K562 (cell line): ENCODE data around the gene AIFM3. TPM values are rescaled to one million over a fixed set of nuclear protein-coding genes. Genes with fewer than 3 reads are reported as not detected.

Source experiments
- ARHGAP35 ChIP-seq: fragments of 450-650 bp; IDR thresholded peaks from 2 replicates; pipeline ENCODE4 v1.6.1; 2018; ENCODE audit not compliant: partially characterized antibody
- DDX20 ChIP-seq: fragments of 450-650 bp; IDR thresholded peaks from 2 replicates; pipeline ENCODE4 v1.6.1; 2016; ENCODE audit warnings: missing genetic modification characterization, low read depth, mild to moderate bottlenecking, missing compliant biosample characterization, moderate library complexity
- FOXJ3 ChIP-seq: sonication (generic); formaldehyde crosslinking; IDR thresholded peaks from 2 replicates; pipeline ENCODE4 v1.4.0; 2020; ENCODE audit warnings: mild to moderate bottlenecking, missing genetic modification reagents
- KAT8 ChIP-seq: fragments of 450-650 bp; IDR thresholded peaks from 2 replicates; pipeline ENCODE4 v1.6.1; 2016; ENCODE audit warnings: low read depth, mild to moderate bottlenecking
- KLF1 ChIP-seq: fragments of 450-650 bp; IDR thresholded peaks from 2 replicates; pipeline ENCODE4 v1.6.1; 2016; ENCODE audit warnings: missing genetic modification characterization, missing compliant biosample characterization
- MTA3 ChIP-seq: fragments of 450-650 bp; formaldehyde crosslinking; IDR thresholded peaks from 2 replicates; pipeline ENCODE4 v1.6.1; 2017; ENCODE audit warnings: mild to moderate bottlenecking, borderline replicate concordance
- NEUROD1 ChIP-seq: fragments of 150-350 bp; IDR thresholded peaks from 2 replicates; pipeline ENCODE4 v1.6.1; 2014; ENCODE audit warnings: borderline replicate concordance, low read length, low read depth; ENCODE audit not compliant: partially characterized antibody
- RAD51 ChIP-seq: fragments of 450-650 bp; IDR thresholded peaks from 2 replicates; pipeline ENCODE4 v1.7.1; 2016; ENCODE audit warnings: low read depth, mild to moderate bottlenecking, borderline replicate concordance
- SMARCA4 ChIP-seq: fragments of 450-650 bp; IDR thresholded peaks from 2 replicates; pipeline ENCODE4 v1.6.1; 2016
- TGIF2 ChIP-seq: sonication (generic); formaldehyde crosslinking; IDR thresholded peaks from 2 replicates; pipeline ENCODE4 v1.8.1; 2022; ENCODE audit warnings: mild to moderate bottlenecking, missing genetic modification reagents, moderate library complexity
- ZNF23 ChIP-seq: fragments of 250-450 bp; sonication (Bioruptor Pico); IDR thresholded peaks from 2 replicates; pipeline ENCODE4 v1.4.0; 2020; ENCODE audit warnings: mild to moderate bottlenecking
- polyA plus RNA-seq, 8 experiments: library from polyadenylated mRNA; depleted of rRNA in 4 of 8; stranded (reverse) in 5 of 8; unstranded in 3 of 8; fragments of >200 nt; fragmentation: Nextera tagmentation in 2 of 8; fragmentation: Illumina TruSeq in 1 of 8; extraction: Ambion mirVana in 2 of 8; extraction: Trizol in 1 of 8; gene quantifications; 2 replicates each; pipeline versions ENCODE4 v1.2.1 to v1.2.3, GENCODE V29; 2011 to 2014; ENCODE audit warnings: inconsistent platforms in 1 of 8, missing spikeins in 1 of 8
- total RNA-seq, 7 experiments: library from RNA; depleted of rRNA in 6 of 7; stranded (reverse); fragments of >200 nt in 6 of 7; fragmentation: Illumina TruSeq in 2 of 7; extraction: Trizol in 2 of 7; gene quantifications; 2 replicates each; pipeline versions ENCODE4 v1.2.1 to v1.2.3, GENCODE V29; 2011 to 2021; ENCODE audit warnings: low replicate concordance in 1 of 7
- TF ChIP-seq, protein P1 (sequence below): IDR thresholded peaks from 2 replicates; pipeline ENCODE4 v1.6.1; 2016; ENCODE audit warnings: missing genetic modification characterization, missing compliant biosample characterization
- TF ChIP-seq, protein P2 (sequence below), 2 experiments: fragments of 450-650 bp in 1 of 2; sonication (generic) in 1 of 2; formaldehyde crosslinking; conservative IDR thresholded peaks; 2 replicates each; pipeline versions ENCODE4 v1.4.0 to v1.8.1; 2020 to 2022; ENCODE audit warnings: mild to moderate bottlenecking in 1 of 2, missing genetic modification reagents in 1 of 2
- TF ChIP-seq, protein P3 (sequence below): fragments of 250-450 bp; sonication (Bioruptor Pico); IDR thresholded peaks from 2 replicates; pipeline ENCODE4 v1.5.0; 2021
- TF ChIP-seq, protein P4 (sequence below): sonication (generic); formaldehyde crosslinking; IDR thresholded peaks from 2 replicates; pipeline ENCODE4 v1.5.0; 2020; ENCODE audit warnings: missing genetic modification reagents
- TF ChIP-seq, protein P5 (sequence below): sonication (generic); formaldehyde crosslinking; IDR thresholded peaks from 2 replicates; pipeline ENCODE4 v1.8.0; 2022; ENCODE audit warnings: mild to moderate bottlenecking, missing genetic modification reagents
- TF ChIP-seq, protein P6 (sequence below): fragments of 450-650 bp; formaldehyde crosslinking; IDR thresholded peaks from 2 replicates; pipeline ENCODE4 v1.4.0; 2020; ENCODE audit warnings: mild to moderate bottlenecking, moderate library complexity
- TF ChIP-seq, protein P7 (sequence below): fragments of 450-650 bp; IDR thresholded peaks from 2 replicates; pipeline ENCODE4 v1.6.1; 2016; ENCODE audit warnings: antibody characterized with exemption

AIFM3 gene
- total and polyA plus RNA-seq, 9 of the 15 experiments (the other 6 are each of a cell fraction or from before 2014, with no cell fraction given), result 0.03 to 0.20 (median 0.07) TPM; not detected in 1

DNA sequence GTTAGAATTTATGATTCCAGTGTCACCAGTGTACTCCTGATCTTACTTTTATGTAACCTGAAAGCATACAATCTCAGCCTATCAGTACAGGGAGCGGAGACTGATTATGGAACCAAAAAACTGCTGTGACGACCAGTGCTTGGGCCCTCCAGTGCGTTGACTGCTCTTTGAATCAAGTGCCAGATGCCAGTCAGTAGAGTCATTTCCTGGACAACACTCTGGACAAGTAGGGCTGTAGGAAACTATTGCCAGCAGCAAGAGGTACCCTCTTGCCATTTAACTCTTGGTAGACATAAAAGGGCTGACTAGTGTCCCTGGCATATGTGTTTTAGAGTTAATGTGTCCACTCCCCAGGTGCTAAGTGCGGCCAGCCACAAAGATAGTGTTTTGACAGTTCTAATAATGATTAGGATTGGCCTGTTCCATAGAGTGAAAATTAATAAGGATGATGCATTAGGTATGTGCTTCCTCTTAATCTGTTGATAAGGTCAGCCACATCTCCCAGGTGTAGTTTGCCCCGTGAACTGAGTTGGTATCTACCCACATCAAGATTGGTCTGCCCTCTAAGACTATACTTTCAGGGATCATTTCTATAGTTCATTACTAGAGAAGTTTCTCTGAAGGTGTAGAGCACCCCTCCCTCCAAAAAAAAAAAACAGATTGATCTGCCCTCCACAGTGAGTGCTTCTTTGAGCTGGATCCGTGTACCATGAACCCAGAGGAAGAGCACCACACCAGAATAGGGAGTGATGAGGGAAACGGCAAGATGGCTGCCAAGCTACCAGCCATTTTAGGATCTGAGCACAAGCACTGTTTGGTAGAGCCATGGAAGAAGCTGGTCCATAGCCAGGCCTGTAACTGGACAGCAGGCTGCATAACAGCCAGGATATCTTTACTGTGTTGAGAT lies 20.7 kb upstream of the AIFM3 start (continued):
- TF ChIP-seq KLF1 (tag) (0 out of 2 replicates have a peak, but pooled peaks have one; percentile 14), RAD51 (no peak), NEUROD1 (no peak), ZNF23 (no peak), KAT8 (peak; percentile 87), SMARCA4 (no peak), MTA3 (no peak), TGIF2 (CRISPR knock-in tag) (no peak), ARHGAP35 (no peak), FOXJ3 (no peak), DDX20 (no peak)
- TF ChIP-seq, protein P1, sequence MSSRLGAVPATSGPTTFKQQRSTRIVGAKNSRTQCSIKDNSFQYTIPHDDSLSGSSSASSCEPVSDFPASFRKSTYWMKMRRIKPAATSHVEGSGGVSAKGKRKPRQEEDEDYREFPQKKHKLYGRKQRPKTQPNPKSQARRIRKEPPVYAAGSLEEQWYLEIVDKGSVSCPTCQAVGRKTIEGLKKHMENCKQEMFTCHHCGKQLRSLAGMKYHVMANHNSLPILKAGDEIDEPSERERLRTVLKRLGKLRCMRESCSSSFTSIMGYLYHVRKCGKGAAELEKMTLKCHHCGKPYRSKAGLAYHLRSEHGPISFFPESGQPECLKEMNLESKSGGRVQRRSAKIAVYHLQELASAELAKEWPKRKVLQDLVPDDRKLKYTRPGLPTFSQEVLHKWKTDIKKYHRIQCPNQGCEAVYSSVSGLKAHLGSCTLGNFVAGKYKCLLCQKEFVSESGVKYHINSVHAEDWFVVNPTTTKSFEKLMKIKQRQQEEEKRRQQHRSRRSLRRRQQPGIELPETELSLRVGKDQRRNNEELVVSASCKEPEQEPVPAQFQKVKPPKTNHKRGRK, result no peak
- TF ChIP-seq, protein P2, sequence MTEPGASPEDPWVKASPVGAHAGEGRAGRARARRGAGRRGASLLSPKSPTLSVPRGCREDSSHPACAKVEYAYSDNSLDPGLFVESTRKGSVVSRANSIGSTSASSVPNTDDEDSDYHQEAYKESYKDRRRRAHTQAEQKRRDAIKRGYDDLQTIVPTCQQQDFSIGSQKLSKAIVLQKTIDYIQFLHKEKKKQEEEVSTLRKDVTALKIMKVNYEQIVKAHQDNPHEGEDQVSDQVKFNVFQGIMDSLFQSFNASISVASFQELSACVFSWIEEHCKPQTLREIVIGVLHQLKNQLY (CRISPR knock-in tag; conservative IDR thresholded peaks at IDR 0.05), result no peak; a peak in 1 of 4 replicates
- TF ChIP-seq, protein P3, sequence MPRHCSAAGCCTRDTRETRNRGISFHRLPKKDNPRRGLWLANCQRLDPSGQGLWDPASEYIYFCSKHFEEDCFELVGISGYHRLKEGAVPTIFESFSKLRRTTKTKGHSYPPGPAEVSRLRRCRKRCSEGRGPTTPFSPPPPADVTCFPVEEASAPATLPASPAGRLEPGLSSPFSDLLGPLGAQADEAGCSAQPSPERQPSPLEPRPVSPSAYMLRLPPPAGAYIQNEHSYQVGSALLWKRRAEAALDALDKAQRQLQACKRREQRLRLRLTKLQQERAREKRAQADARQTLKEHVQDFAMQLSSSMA (CRISPR knock-in tag), result no peak
- TF ChIP-seq, protein P4, sequence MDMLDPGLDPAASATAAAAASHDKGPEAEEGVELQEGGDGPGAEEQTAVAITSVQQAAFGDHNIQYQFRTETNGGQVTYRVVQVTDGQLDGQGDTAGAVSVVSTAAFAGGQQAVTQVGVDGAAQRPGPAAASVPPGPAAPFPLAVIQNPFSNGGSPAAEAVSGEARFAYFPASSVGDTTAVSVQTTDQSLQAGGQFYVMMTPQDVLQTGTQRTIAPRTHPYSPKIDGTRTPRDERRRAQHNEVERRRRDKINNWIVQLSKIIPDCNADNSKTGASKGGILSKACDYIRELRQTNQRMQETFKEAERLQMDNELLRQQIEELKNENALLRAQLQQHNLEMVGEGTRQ (CRISPR knock-in tag), result no peak
- TF ChIP-seq, protein P5, sequence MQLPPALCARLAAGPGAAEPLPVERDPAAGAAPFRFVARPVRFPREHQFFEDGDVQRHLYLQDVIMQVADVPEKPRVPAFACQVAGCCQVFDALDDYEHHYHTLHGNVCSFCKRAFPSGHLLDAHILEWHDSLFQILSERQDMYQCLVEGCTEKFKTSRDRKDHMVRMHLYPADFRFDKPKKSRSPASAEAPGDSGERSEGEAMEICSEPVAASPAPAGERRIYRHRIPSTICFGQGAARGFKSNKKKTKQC (CRISPR knock-in tag), result no peak
- TF ChIP-seq, protein P6, sequence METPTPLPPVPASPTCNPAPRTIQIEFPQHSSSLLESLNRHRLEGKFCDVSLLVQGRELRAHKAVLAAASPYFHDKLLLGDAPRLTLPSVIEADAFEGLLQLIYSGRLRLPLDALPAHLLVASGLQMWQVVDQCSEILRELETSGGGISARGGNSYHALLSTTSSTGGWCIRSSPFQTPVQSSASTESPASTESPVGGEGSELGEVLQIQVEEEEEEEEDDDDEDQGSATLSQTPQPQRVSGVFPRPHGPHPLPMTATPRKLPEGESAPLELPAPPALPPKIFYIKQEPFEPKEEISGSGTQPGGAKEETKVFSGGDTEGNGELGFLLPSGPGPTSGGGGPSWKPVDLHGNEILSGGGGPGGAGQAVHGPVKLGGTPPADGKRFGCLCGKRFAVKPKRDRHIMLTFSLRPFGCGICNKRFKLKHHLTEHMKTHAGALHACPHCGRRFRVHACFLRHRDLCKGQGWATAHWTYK (CRISPR knock-in tag), result 0 out of 2 replicates have a peak, but pooled peaks have one; percentile 55
- TF ChIP-seq, protein P7, sequence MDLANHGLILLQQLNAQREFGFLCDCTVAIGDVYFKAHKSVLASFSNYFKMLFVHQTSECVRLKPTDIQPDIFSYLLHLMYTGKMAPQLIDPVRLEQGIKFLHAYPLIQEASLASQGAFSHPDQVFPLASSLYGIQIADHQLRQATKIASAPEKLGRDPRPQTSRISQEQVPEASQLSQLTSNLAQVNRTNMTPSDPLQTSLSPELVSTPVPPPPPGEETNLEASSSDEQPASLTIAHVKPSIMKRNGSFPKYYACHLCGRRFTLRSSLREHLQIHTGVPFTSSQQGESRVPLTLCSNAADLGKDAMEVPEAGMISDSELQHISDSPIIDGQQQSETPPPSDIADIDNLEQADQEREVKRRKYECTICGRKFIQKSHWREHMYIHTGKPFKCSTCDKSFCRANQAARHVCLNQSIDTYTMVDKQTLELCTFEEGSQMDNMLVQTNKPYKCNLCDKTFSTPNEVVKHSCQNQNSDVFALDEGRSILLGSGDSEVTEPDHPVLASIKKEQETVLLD, result no peak
